ENCODE data around the gene GRAMD1B.

The GRAMD1B gene

DNA sequence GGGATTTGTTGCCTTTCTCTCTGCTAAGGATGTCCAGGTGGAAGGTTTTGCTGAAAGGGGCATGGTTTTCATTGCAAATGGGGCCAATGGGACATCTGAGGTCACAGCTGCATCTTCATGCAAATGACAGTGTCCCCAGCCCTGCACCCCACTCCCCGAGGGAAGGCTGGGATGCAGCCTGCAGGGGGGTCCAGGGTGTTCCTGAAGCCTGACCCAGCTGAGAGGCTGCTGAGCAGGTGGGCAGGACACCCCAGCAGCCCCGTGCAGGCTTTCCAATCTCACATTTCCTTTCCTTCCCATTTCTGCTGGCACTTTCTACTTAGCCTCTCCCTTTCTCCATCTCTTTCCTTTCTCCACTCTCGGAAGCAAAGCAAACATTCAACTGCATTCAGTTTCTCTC, 146.0 kb downstream of the GRAMD1B start:
- Histone ChIP-seq H3K9me3 (ENCODE audit: control insufficient read depth in 2 of 2, low read length in 2 of 2) (no peaks in the 10 kb centered on the region), H3K4me1 (ENCODE audit: control insufficient read depth in 2 of 2, insufficient read depth in 2 of 2, low read length in 2 of 2) (no peaks in the 10 kb centered on the region), H3K4me3 (ENCODE audit: low read length in 2 of 2) (no peak overlapping the region), H3K27me3 (ENCODE audit: control insufficient read depth in 2 of 2, insufficient read depth in 2 of 2, low read length in 2 of 2) (peaks cover 0 to 5% of the 10 kb centered on the region in 2 donors), H3K36me3 (ENCODE audit: control insufficient read depth in 2 of 2, insufficient read depth in 2 of 2, low read length in 2 of 2) (no peaks in the 10 kb centered on the region), H3K9ac (ENCODE audit: low read depth in 1 of 2, low read length in 2 of 2) (no peak overlapping the region), H3K27ac (ENCODE audit: low read depth in 2 of 2, low read length in 2 of 2) (no peak overlapping the region)

DNA sequence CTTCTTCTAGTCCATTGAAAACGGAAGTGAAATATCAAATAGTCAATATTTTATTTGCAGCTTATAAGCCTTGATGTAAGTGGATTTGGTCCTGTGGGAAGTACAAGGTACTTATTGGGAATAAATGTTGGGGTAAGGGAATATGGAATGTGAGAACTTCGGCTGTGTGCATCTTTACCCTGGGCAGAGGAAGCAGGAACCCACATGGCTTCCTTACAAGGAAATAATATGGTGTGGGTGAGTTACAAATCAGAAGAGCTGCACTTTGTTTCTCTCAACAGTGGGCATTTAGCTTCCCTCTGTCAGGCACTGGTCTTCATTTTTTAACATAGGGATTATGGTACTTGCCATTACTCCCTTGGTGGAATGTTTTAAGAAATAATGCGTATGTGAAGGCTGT, 146.4 kb downstream of the GRAMD1B start:
- no peak overlapping the region for H3K4me3 ChIP-seq (ENCODE audit: low read length in 2 of 2)
- H3K9ac ChIP-seq (ENCODE audit: low read depth in 1 of 2, low read length in 2 of 2) = no peak overlapping the region
- no peaks in the 10 kb centered on the region for H3K9me3 ChIP-seq (ENCODE audit: control insufficient read depth in 2 of 2, low read length in 2 of 2)
- H3K27me3 ChIP-seq (ENCODE audit: control insufficient read depth in 2 of 2, insufficient read depth in 2 of 2, low read length in 2 of 2) = peaks cover 0 to 5% of the 10 kb centered on the region in 2 donors
- H3K4me1 ChIP-seq (ENCODE audit: control insufficient read depth in 2 of 2, insufficient read depth in 2 of 2, low read length in 2 of 2) = no peaks in the 10 kb centered on the region
- H3K36me3 ChIP-seq (ENCODE audit: control insufficient read depth in 2 of 2, insufficient read depth in 2 of 2, low read length in 2 of 2) = no peaks in the 10 kb centered on the region
- no peak overlapping the region for H3K27ac ChIP-seq (ENCODE audit: low read depth in 2 of 2, low read length in 2 of 2)

DNA sequence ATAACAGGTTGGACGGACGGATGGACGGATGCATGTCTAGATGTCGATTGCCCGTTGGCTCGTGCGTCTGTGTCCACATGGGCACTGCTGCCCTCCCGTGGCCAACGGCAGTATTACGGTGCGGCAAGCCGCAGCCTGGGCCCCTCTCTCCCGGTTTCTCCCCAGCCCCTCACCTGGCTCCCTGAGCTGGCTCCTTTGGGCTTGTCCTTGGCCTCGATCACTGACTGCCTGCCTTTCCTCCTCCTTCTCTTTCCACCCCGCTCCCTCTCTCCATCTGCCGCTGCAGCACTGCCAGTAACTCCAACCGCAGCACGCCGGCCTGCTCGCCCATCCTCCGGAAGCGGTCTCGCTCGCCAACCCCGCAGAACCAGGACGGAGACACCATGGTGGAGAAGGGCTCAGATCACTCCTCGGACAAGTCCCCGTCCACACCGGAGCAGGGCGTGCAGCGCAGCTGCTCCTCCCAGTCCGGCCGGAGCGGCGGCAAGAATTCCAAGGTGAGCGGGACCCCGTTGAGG, 147.1 kb downstream of the GRAMD1B start:
- Histone ChIP-seq H3K9ac (ENCODE audit: low read depth in 1 of 2, low read length in 2 of 2) (no peak overlapping the region), H3K4me3 (ENCODE audit: low read length in 2 of 2) (no peak overlapping the region), H3K36me3 (ENCODE audit: control insufficient read depth in 2 of 2, insufficient read depth in 2 of 2, low read length in 2 of 2) (no peaks in the 10 kb centered on the region), H3K9me3 (ENCODE audit: control insufficient read depth in 2 of 2, low read length in 2 of 2) (no peaks in the 10 kb centered on the region), H3K27ac (ENCODE audit: low read depth in 2 of 2, low read length in 2 of 2) (no peak overlapping the region), H3K27me3 (ENCODE audit: control insufficient read depth in 2 of 2, insufficient read depth in 2 of 2, low read length in 2 of 2) (peaks cover 0 to 5% of the 10 kb centered on the region in 2 donors), H3K4me1 (ENCODE audit: control insufficient read depth in 2 of 2, insufficient read depth in 2 of 2, low read length in 2 of 2) (no peaks in the 10 kb centered on the region)

DNA sequence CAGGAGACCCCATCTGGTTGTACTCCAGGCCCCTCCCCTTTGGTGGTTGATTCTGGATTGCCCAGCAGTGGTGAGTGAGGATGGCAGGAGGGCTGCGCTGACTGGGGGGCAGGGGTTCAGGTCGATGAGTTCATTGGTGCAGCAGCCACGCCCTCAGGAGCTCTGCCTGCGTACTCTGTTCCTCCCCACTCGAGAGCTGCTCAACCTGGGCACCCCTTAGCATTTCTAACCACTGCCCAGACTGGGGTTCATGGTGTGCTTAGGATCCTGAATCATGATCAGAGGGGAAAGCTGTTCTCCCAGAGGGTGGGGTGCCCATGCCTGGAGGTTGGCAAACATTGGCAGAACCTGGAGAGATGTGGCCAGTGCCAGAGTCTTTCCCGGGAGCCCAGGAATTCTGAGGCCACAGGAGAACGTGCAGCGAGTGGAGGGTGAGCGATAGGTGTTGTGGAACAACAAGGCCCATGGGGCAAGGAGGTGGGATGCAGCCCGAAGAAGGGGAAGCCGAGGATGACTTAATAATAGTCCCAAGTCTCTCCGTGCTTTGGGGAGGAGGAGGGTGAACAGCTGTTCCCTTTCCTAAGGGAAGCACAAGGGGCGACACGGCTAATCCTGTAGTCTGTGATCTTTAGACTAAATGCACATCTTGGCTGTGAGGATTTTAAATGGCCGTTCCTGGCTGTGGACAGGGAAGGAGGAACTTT, 148.9 kb downstream of the GRAMD1B start:
- H3K9me3 ChIP-seq (ENCODE audit: control insufficient read depth in 2 of 2, low read length in 2 of 2) = no peaks in the 10 kb centered on the region
- H3K27me3 ChIP-seq (ENCODE audit: control insufficient read depth in 2 of 2, insufficient read depth in 2 of 2, low read length in 2 of 2) = peaks cover 0 to 5% of the 10 kb centered on the region in 2 donors
- H3K36me3 ChIP-seq (ENCODE audit: control insufficient read depth in 2 of 2, insufficient read depth in 2 of 2, low read length in 2 of 2) = no peaks in the 10 kb centered on the region
- H3K27ac ChIP-seq (ENCODE audit: low read depth in 2 of 2, low read length in 2 of 2) = no peak overlapping the region
- no peak overlapping the region for H3K4me3 ChIP-seq (ENCODE audit: low read length in 2 of 2)
- no peaks in the 10 kb centered on the region for H3K4me1 ChIP-seq (ENCODE audit: control insufficient read depth in 2 of 2, insufficient read depth in 2 of 2, low read length in 2 of 2)
- H3K9ac ChIP-seq (ENCODE audit: low read depth in 1 of 2, low read length in 2 of 2) = no peak overlapping the region

DNA sequence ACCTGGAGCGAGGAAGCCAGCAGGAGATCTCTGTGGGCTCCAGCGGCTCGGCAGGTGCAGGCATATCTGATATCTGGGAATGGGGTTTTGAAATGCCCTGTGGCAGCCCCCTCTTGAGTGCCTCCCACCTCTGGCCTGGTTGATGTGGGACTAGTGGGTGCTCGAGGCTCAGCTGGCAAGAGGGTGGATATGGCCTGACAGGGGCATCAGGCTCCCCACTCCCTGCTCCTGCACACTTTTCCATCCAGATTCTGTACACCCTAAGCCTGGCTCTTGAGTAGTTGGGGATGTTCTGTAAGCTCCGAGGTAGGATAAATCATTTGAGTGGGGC, 149.4 kb downstream of the GRAMD1B start:
- H3K4me3 ChIP-seq (ENCODE audit: low read length in 2 of 2) = no peak overlapping the region
- no peaks in the 10 kb centered on the region for H3K9me3 ChIP-seq (ENCODE audit: control insufficient read depth in 2 of 2, low read length in 2 of 2)

DNA sequence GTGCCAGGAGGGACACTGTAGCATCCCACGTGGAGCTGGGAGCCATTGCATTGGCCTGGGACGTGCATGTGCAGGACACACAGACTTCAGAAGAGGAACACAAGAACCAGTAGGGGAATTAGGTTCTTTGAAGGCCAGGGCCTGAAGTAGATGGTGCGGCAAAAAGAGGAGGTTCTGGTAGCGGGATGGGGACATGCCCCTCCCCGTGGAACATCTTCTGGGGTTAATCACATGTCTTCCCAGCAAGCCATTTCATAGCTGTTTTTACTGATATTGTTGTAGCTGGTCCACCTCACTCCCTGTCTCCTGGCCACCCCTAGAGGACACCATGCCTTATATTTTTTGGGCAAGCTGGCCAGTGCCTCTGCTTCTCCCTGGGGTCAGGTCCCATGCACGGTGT, 150.1 kb downstream of the GRAMD1B start:
- Histone ChIP-seq H3K27ac (ENCODE audit: low read depth in 2 of 2, low read length in 2 of 2) (no peak overlapping the region), H3K4me1 (ENCODE audit: control insufficient read depth in 2 of 2, insufficient read depth in 2 of 2, low read length in 2 of 2) (peaks cover 1 to 3% of the 10 kb centered on the region in 2 donors), H3K36me3 (ENCODE audit: control insufficient read depth in 2 of 2, insufficient read depth in 2 of 2, low read length in 2 of 2) (no peaks in the 10 kb centered on the region), H3K9me3 (ENCODE audit: control insufficient read depth in 2 of 2, low read length in 2 of 2) (no peaks in the 10 kb centered on the region), H3K9ac (ENCODE audit: low read depth in 1 of 2, low read length in 2 of 2) (no peak overlapping the region), H3K27me3 (ENCODE audit: control insufficient read depth in 2 of 2, insufficient read depth in 2 of 2, low read length in 2 of 2) (peaks cover 0 to 5% of the 10 kb centered on the region in 2 donors), H3K4me3 (ENCODE audit: low read length in 2 of 2) (no peak overlapping the region)

More for the DNA sequence above, 149.4 kb downstream of the GRAMD1B start:
- peaks cover 0 to 5% of the 10 kb centered on the region in 2 donors for H3K27me3 ChIP-seq (ENCODE audit: control insufficient read depth in 2 of 2, insufficient read depth in 2 of 2, low read length in 2 of 2)
- no peak overlapping the region for H3K9ac ChIP-seq (ENCODE audit: low read depth in 1 of 2, low read length in 2 of 2)
- H3K27ac ChIP-seq (ENCODE audit: low read depth in 2 of 2, low read length in 2 of 2) = no peak overlapping the region
- H3K4me1 ChIP-seq (ENCODE audit: control insufficient read depth in 2 of 2, insufficient read depth in 2 of 2, low read length in 2 of 2) = no peaks in the 10 kb centered on the region
- no peaks in the 10 kb centered on the region for H3K36me3 ChIP-seq (ENCODE audit: control insufficient read depth in 2 of 2, insufficient read depth in 2 of 2, low read length in 2 of 2)

DNA sequence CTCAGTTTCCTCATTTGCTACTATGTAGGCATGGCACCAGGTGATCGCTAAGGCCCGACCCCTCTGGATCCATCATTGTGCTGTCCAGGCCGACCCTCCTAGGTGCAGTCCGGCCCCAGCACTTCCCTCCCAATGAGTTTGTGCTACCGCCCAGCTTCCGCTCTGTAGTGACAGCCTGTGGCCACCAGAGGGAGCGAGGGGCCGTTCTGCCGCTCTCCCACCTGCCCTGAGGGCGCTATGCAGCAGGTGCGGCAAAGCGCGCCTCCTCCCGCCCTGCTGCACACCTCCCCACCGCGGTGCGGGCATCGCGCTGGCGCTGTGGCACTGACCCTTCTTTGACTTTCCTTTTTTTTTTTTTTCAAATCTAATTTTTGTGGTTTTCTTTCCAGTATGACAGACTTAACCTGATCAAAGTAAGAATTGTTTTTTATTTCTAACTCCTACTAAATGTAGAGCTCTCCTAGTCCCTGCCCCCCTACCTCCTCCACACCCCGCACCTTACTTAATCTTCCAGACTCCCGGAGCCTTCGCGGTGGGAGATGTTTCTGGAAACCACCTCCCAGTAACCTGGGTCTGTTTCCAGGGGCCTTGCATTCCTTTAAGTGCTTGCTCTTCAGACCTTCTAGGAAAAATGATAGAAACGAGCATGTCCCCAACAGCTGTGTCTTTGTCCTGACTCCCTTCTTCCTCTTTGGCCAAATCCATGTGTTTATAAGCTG, 150.6 kb downstream of the GRAMD1B start:
- H3K36me3 ChIP-seq (ENCODE audit: control insufficient read depth in 2 of 2, insufficient read depth in 2 of 2, low read length in 2 of 2) = no peaks in the 10 kb centered on the region
- H3K4me1 ChIP-seq (ENCODE audit: control insufficient read depth in 2 of 2, insufficient read depth in 2 of 2, low read length in 2 of 2) = peaks cover 2 to 7% of the 10 kb centered on the region in 2 donors
- no peaks in the 10 kb centered on the region for H3K9me3 ChIP-seq (ENCODE audit: control insufficient read depth in 2 of 2, low read length in 2 of 2)
- H3K4me3 ChIP-seq (ENCODE audit: low read length in 2 of 2) = no peak overlapping the region
- H3K27me3 ChIP-seq (ENCODE audit: control insufficient read depth in 2 of 2, insufficient read depth in 2 of 2, low read length in 2 of 2) = peaks cover 0 to 5% of the 10 kb centered on the region in 2 donors
- no peak overlapping the region for H3K27ac ChIP-seq (ENCODE audit: low read depth in 2 of 2, low read length in 2 of 2)
- H3K9ac ChIP-seq (ENCODE audit: low read depth in 1 of 2, low read length in 2 of 2) = no peak overlapping the region

DNA sequence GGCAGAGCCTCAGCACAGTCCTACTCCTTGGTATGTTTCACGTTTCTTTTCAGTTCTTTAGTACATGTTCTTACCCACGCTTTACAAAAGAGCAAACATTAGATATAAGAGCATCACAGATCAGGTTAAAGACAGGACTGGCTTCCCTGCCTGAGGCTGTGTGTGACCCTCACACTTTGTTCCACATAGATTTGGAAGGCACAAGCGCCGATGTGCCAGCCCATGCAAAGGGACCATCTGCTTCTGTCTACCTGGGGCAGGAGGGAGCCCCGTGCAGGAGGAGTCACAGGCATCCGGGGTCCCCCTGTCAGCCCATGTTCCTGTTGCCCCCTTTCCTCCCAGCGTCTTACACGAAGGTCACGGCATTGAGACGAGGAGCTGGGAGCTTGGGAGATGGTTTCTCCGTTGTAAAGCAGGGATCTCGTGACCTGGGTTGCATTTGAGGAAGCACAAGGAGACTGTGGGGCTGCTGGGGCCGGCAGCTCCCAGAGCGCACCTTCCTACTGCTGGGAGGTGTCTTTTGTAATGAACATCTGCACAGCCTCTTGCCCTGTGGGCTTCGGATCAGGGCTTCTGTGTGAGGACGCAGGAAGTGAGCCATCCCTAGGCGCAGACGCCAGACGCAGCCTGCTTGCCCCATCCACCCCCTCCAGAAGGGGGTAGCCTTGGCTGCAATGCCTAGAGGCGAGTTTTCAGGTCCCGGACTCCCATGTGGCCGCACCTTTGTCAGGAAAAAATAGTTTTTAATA, 151.8 kb downstream of the GRAMD1B start:
- Histone ChIP-seq H3K27ac (ENCODE audit: low read depth in 2 of 2, low read length in 2 of 2) (no peak overlapping the region), H3K4me3 (ENCODE audit: low read length in 2 of 2) (no peak overlapping the region), H3K36me3 (ENCODE audit: control insufficient read depth in 2 of 2, insufficient read depth in 2 of 2, low read length in 2 of 2) (no peaks in the 10 kb centered on the region), H3K4me1 (ENCODE audit: control insufficient read depth in 2 of 2, insufficient read depth in 2 of 2, low read length in 2 of 2) (peaks cover 5 to 12% of the 10 kb centered on the region in 2 donors), H3K27me3 (ENCODE audit: control insufficient read depth in 2 of 2, insufficient read depth in 2 of 2, low read length in 2 of 2) (peaks cover 0 to under 1% of the 10 kb centered on the region in 2 donors), H3K9ac (ENCODE audit: low read depth in 1 of 2, low read length in 2 of 2) (no peak overlapping the region), H3K9me3 (ENCODE audit: control insufficient read depth in 2 of 2, low read length in 2 of 2) (no peaks in the 10 kb centered on the region)

DNA sequence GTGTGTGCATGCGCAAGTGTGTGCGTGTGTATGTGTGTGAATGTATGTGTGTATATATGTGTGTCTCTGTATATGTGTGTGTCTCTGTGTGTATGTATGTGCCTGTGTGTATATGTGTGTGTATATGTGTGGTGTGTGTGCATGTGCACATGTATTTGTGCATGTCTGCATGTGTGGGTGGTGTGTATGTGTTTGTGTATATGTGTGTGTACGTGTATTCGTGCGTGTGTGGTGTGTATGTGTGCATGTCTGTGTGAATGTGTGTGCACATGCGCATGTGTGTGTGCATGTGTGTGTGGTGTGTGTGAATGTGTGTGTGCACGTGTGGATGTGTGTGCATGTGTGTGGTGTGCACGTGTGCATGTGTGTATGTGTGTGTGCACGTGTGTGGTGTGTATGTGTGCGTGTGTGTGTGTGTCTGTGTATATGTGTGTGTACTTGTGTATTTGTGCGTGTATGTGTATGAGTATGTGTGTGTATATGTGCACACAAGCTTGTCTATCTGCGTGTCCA, 153.0 kb downstream of the GRAMD1B start:
- H3K9ac ChIP-seq (ENCODE audit: low read depth in 1 of 2, low read length in 2 of 2) = no peak overlapping the region
- H3K27me3 ChIP-seq (ENCODE audit: control insufficient read depth in 2 of 2, insufficient read depth in 2 of 2, low read length in 2 of 2) = no peaks in the 10 kb centered on the region
- H3K36me3 ChIP-seq (ENCODE audit: control insufficient read depth in 2 of 2, insufficient read depth in 2 of 2, low read length in 2 of 2) = no peaks in the 10 kb centered on the region
- no peak overlapping the region for H3K4me3 ChIP-seq (ENCODE audit: low read length in 2 of 2)
- peaks cover 14 to 22% of the 10 kb centered on the region in 2 donors for H3K4me1 ChIP-seq (ENCODE audit: control insufficient read depth in 2 of 2, insufficient read depth in 2 of 2, low read length in 2 of 2)
- H3K27ac ChIP-seq (ENCODE audit: low read depth in 2 of 2, low read length in 2 of 2) = no peak overlapping the region
- H3K9me3 ChIP-seq (ENCODE audit: control insufficient read depth in 2 of 2, low read length in 2 of 2) = no peaks in the 10 kb centered on the region

DNA sequence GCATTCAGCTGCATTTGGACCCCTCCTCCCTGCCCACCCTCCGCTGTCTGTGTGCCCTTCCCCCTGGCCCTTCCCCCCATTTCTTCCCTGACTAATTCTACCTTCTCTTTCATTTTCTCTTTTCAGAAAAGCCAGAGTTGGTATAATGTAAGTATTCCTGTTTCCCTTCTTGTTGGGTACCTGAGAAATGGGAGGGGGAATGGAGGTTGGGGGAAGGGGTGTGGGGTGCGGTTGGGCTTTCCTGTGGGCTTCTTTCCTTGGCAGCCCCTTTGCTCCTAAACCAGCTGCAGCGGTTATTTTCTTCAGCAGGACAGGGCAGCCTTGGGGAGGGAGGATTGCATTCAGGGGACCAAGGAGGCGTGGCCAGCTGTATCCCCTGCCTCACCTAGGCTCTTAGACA, 154.1 kb downstream of the GRAMD1B start:
- Histone ChIP-seq H3K27ac (ENCODE audit: low read depth in 2 of 2, low read length in 2 of 2) (no peak overlapping the region), H3K4me3 (ENCODE audit: low read length in 2 of 2) (no peak overlapping the region), H3K36me3 (ENCODE audit: control insufficient read depth in 2 of 2, insufficient read depth in 2 of 2, low read length in 2 of 2) (no peaks in the 10 kb centered on the region), H3K27me3 (ENCODE audit: control insufficient read depth in 2 of 2, insufficient read depth in 2 of 2, low read length in 2 of 2) (no peaks in the 10 kb centered on the region), H3K4me1 (ENCODE audit: control insufficient read depth in 2 of 2, insufficient read depth in 2 of 2, low read length in 2 of 2) (peaks cover 19 to 27% of the 10 kb centered on the region in 2 donors), H3K9me3 (ENCODE audit: control insufficient read depth in 2 of 2, low read length in 2 of 2) (no peaks in the 10 kb centered on the region), H3K9ac (ENCODE audit: low read depth in 1 of 2, low read length in 2 of 2) (no peak overlapping the region)
